Measurements from ENCODE around the gene NBEAL2. TPM values are rescaled to one million over a fixed set of nuclear protein-coding genes. Genes with fewer than 3 reads are reported as not detected.
A peak's percentile ranks its signal among the peaks of the same experiment; 100 is the strongest.

Gene NBEAL2, protein sequence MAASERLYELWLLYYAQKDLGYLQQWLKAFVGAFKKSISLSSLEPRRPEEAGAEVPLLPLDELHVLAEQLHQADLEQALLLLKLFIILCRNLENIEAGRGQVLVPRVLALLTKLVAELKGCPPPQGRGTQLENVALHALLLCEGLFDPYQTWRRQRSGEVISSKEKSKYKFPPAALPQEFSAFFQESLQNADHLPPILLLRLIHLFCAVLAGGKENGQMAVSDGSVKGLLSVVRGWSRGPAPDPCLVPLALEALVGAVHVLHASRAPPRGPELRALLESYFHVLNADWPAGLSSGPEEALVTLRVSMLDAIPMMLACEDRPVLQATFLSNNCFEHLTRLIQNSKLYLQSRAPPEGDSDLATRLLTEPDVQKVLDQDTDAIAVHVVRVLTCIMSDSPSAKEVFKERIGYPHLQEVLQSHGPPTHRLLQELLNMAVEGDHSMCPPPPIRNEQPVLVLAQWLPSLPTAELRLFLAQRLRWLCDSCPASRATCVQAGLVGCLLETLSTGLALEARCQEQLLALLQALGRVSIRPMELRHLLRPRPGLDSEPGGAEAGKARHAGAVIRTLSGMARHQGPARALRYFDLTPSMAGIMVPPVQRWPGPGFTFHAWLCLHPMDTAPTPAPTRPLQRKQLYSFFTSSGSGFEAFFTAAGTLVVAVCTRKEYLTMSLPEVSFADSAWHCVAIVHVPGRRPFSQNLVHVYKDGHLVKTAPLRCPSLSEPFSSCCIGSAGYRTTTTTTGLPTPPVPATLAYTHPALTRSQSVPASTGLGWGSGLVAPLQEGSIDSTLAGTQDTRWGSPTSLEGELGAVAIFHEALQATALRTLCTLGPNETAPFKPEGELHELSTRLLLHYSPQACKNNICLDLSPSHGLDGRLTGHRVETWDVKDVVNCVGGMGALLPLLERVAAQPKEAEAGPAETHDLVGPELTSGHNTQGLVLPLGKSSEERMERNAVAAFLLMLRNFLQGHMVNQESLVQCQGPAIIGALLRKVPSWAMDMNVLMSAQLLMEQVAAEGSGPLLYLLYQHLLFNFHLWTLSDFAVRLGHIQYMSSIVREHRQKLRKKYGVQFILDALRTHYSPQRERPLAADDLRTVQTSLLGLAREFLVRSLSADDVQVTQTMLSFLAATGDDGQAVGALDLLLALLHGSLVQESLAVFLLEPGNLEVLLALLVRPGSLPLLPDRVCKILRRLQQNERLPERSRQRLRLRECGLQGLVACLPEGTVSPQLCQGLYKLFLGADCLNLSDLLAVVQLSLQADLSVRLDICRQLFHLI (N-terminal part only)
- 42.1 and 42.7 TPM in 2 replicates for total RNA-seq (2014; rRNA removed; shearing (Covaris generic))
- polyA plus RNA-seq (2015; cell fraction: cytosol; rRNA removed), result 21.2 and 23.8 TPM in 2 replicates
- polyA plus RNA-seq (2015; cell fraction: nucleus; rRNA removed), result 262 and 275 TPM in 2 replicates

DNA sequence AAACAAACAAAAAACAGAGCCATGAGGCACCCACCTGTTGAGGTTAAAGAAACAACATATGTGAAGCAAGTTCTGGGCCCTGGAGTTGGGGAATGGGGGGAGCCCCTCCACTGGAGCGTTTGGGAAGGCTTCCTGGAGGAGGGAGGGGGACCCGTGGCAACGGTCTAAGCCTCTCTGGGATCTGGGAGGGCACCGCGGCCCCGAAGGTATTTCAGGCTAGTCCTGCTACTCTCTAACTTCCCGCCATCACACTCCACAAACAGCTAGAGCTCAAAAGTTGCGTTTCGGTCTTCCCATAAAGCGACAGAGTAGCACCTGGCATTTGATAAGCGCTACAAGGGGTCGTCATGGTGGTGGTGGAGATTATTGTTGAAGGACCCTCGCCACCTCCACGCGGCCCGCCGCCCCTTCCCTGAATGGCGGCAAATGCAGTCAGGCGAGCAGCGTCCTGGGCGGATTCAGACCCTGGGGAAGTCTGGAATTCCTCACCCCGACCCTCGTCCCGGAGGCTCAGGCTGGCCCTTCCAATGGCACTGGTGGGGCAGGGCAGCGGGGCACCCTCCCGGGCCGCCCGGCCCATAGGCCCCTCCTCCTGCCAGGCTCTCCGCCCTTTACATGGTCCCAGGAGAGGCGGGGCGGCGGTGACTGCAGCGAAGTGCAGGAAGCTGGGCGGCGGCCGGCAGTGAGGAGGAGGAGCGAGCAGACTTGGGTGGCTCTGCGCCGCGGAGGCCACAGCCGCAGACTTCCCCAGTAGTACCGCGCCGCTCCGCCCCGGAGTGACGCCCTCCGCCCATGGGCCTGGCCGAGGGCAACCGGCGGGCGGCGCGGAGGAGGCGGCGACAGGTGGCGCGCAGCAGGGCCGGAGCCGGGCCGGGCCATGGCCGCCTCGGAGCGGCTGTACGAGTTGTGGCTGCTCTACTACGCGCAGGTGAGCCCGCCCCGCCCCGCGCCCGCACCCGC, at the start of gene NBEAL2:
Gene NBEAL2 (plus strand): TSS at position 682 of the 960 bp plus-strand sequence. CDS start 196 bp downstream, at position 878.
- peak; percentile 94 for DNase-seq (ENCODE audit: low read depth)

DNA sequence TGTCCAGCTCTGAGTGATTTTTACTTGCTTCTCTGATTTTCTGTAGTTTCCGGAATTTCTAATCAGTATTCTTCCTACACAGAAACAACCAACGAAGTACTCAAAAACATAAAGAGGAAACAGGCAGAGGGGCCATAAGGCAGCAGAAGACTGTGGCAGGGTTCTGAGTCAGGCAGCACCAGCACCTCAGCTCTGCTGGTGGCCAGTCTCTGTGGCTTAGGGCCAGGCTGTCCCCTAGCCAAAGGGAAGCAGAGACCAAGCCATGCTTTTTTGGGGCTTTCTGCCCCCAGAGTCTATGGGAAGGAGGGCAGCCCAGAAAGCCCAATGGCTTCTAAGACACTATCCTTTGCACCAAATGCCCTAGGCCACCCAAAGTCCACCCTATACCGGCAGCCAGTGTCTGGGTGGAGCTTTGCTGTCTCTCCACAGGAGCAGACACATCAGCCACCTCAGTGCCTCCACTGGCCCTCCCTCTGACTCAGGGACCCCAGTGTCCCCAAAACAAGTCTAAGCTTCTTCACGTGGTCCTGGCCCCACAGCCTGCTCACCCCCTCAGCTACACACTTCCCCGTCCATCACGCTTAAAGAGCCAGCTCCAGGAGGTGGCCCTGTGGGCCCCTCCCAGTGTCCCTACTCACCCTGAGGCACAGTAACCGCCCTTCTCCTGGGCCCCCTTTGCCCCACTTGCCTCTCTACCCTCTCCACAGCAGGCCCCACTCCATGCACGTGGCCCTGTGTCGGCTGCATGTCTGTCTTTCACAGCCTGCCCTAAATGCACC, 49.1 kb upstream of the NBEAL2 start:
- DNase-seq (ENCODE audit: low read depth), result no peak

DNA sequence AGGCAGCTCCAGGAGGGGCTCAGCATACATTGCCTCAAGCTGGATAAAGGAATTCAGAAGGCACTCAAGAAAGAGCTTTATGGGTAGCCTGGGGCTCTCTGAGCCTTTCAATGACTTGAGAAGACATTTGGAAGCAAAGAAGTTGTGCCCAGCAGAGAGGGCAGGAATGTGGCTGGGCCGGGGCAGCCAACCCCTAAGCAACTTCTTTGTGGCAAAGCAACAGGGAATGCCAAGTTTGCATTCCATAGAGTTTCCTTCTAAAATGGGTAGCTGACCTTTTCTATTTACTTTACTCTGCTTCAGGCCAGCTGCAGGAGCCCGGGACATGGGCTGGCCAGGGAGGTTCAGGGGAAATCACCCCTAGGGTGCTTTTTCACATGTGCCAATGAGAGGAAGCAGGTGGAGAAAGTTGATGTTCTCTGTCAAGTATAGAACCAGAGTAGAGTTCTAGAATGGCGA, 48.5 kb upstream of the NBEAL2 start:
- no peak for DNase-seq (ENCODE audit: low read depth)

DNA sequence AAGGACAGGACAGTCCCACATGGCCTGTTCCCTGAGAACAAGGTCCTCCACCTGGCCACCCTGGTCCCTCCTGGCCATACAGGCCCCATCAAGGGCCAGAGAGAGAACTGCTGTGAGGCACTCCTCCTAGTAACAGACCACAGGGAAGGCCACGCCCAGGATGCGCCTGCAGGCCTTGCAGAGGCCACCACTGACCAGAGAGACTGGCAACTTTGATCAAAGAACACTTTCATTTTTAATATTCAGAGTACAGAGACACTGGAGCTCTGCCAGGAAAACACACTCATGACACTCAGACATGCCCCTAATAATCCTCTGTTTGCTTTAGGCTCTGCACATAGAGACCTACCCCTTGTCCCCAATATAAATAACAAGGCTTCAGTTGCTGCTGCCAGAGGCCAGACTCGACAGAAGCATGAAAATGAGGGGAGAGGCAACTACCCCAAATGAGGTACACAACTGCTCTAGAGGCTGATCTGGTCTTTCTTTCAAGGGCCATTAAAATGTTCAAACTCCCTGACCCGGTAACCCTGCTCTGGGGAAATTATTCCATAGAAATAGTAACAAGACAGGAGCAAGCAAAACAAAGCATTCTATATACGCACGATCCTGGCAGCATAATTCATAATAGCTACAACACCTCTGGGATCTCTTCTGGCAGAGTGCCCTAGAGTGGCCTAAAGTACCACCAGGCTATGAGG, 47.7 kb upstream of the NBEAL2 start:
- DNase-seq (ENCODE audit: low read depth), result peak; percentile 50

DNA sequence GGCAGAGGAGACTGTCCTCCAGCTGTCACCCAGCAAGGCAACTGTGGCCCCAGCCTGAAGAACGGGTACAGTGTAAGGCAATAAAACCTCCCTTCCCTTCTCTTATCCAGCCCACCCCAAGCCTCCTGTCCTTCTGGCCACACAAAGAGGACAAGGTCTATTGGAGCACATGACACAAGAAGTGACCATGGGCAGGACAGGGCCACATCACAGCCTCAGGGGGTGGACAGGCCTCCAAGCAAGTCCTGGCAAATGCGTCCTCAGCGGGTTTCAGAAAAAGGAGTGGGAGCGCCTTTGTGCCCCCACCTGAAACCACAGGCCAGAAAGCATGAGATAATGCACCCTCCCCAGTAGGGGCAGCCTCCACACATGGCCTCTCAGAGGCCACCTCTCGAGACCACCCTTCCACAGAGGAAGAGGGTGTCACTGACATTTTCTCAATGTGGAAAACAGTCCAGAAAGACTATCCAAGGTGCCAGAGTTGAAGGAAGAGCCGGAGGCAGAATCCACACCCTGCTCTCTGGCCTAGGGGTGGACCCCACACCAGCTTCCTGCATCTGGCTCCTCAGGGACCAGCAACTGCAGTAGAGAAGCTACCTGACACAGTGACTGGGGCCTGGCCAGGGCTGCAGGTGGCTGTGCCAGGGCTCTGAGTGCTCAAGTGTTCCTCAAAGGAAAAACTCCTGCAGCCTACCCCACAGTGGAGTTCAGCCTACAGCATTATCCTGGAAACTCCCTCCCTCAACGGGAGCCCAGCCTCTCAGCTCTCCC, 46.8 kb upstream of the NBEAL2 start:
- no peak for DNase-seq (ENCODE audit: low read depth)

DNA sequence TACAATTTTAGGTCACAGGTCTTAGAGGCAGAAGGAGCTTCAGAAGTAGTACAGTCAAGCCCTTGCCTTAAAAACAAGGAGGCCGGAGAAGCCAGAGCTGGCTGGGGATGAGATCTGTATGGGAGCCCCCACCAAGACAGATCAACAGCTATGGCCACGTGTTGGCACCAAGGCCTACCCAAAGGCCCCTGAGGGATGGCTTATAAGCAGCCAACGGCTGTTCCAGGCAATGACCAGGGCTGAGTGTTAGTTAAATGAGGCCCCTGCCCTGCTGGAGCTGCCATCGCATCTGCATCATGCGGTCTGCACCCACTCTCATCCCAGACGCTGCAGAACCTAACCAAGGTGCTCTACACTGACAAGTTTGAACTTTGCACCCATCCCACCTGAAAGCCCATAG, 46.2 kb upstream of the NBEAL2 start:
- no peak for DNase-seq (ENCODE audit: low read depth)

DNA sequence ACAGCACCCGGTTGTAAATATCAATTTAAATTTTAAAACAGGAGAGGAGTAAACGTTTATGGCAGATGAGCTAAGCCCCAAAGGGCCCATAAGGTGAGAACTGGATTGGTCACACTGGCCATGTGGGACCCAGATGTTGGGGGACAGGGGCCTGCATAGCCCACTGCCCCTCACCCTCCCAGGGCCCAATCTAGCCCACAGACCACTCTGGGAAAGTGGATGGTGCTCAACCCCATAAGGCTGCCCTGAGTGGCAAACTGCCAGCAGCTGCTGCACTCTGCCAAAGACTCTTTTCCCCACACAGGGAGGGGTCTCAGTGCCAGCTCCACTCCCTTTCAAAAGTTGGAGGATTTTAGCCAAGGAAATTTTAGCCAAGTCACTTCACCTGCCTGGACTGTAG, 45.4 kb upstream of the NBEAL2 start:
- no peak for DNase-seq (ENCODE audit: low read depth)

DNA sequence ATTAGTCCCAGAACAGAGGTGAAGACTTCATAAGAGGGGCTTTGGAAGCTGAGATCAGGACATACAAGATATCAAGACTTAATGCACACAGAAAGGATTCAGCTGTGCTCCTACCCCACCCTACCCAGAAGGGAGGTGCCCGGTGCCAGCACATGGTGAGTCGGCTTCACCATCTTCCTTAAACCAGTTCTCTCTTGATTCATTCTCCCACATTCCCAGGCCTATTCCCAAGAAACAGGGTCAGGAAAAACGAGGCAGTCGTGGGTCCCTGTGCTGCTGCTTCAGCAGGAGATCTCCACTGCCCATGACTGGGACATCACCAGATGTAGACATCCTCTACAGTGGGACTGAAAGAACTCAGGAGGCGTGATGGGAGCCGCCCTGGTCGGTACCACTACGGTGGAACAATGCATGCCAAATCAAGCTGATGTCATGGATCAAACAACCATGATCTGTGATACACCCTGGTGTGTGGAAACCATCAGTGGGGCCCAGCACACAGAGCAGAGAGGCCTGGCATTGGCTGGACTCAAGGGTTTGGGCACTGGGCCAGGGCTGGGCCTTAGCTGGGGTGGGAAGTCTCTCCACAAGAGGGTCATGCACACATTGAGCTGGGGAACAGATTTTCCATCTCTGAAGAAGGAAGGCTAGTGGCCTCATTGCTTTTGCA, 44.8 kb upstream of the NBEAL2 start:
- DNase-seq (ENCODE audit: low read depth), result peak; percentile 89

DNA sequence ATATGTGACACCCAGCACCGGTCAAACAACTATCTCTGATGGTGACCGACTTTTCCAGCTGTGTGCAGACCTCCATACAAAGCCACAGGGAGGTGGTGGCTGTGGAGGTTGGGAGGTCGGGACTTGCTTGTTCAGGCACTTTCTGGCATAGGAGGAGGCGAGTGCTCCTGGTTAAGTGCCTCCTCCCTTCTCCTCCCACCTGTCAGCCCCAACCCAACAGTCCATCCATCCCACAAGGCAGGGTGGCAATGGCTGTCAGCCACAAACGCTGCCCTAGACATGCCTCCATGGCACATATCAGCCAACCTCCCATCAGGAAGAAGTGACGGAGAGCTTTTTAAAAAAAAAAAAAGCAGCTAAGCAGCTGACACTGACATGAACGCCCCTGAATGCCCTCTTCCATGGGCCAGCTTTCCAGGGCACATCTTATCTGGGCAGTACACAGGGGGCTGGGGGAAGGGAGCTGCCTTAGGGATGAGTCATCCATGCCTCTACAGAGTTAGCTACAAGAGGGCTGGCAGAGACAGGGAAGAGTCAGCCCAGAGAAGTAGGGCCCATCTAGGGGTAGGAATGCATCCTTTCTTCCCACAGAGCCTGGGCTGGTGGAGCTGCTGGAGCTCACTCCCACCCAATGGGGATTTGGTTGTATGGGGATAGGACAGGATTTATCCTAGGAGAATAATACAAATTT, 44.2 kb upstream of the NBEAL2 start:
- peak; percentile 99 for DNase-seq (ENCODE audit: low read depth)

DNA sequence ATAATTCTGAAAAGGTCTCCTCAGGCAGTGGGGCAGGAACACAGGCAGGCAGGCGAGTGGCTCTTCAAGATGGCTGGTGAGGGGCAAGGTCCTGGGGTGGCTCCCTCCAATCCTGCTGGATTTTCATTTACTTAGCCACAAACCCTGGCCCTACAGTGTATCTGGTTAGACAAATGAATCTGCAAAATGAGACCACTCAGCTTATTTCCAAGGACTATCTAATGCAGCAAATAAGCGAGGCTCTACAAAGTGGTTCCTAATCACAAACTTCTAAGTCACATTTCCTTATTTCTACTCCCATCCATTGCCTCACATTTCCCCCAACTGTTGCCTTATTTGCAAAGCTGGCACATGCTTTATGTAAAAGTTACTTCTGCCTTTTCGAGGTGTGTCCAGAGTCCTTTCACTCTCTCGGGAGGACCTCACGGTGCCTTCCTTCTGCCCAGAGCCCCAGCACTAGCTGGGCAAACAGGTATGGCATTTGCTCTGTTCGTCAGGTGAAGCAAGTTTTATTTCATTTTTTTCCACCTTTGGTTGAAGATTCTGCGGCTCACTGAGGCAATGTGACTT, 43.4 kb upstream of the NBEAL2 start:
- DNase-seq (ENCODE audit: low read depth), result no peak

DNA sequence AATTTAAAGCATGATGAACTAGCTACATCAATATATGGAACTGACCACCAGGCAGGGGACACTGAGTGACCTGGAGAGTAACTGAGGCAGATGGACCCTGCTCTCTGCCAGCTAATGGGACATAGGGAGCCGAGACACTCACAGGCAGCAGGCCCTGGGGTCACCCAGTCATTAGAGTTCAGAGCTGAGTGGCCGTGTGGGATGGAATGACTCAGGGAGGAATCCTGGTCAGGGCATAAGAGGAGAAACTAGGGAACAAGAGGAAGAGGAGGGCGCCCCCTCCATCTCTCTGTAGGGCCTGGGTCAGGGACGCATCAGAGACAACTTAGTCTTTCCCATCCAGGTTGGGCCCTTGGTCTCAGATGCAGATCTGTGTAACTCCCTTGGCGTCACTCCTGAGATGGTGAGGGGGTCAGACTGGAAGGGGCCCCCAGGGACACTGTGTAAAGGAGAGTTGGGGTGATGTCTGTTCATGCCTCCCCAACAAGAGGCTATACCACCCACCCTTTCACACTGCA, 42.7 kb upstream of the NBEAL2 start:
- peak; percentile 45 for DNase-seq (ENCODE audit: low read depth)

DNA sequence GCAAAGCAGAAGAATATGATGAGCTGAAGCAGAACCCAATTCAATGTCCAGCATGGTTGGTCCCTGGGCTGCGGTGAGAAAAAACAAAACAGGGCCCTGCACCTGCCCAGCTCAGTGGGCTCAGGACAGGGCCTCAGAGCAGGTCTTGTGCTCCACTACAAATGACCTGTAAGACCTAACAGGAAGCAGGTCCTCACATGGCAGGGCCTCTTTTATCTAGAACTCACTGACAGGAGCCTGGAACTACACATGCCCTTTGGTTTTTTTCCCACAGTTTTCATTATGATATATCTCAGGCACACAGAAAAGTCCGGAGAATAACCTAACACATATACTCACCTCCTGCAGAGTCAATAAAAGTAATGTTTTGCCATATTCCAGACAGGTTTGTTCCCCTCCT, 41.3 kb upstream of the NBEAL2 start:
- DNase-seq (ENCODE audit: low read depth), result no peak

DNA sequence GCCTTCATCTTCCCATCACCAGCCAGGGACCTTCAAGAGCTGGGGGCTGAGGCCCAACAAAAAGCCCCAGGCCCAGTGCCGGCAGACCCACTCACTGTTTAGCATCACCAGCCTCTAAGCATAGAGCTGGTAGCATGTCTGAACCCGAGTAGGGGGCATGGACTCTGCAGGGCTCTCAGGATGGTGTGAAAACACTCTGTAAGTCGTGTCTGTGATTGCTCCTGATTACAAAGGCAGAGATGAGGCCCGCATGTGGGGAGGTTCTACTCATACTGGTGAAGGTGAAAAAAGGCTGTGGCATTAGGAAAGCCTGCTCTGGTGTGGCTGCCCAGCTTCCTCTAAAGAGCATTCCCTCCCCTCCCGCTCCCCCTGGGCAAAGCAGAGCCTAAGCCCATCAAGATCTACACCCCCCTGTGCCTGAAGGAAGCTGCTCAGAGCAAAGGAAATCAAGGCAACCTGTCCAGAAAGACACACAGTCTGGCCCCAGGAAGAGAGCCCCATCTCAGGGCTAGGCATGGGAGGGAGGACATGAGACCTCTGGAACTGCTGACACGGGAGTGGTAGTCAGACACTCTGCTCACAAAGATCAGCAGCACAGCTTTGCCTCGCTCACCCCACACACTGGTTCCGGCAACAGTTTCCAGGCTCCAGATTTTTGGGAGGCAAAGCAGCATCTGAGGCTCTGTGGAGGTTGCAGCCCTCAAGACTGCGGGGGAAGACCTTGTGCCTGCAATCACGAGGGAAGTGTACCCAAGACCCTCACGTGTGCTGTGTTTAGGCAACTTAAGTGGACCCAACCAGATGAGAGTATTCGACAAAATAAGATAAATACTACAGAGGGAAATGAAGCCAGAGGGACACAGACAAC, 39.7 kb upstream of the NBEAL2 start:
- DNase-seq (ENCODE audit: low read depth), result no peak

DNA sequence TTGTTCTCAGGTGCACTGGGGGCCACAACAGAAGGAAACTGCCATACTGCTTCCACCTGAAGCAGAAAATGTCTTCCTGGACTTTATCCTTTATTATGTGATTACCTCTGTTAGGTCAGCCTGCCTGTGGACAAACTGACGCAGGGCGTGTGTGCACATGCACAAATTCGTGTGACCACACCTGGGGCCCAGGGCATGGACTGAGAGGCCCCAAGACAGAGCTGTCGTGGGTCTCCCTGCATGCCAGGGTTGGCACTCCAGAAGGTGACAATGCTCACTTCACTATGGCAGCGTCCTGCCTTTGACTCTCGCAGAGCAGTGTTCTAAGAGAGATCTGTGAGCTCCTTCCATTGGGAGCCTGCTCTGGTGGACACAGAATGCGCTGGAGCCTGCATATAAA, 37.4 kb upstream of the NBEAL2 start:
- DNase-seq (ENCODE audit: low read depth), result no peak
